HL-60 (cell line): ENCODE results near the gene IQCE.

Source experiments
- POLR2AphosphoS5 ChIP-seq: IDR thresholded peaks from 2 replicates; pipeline ENCODE4 v1.6.1; 2012; ENCODE audit warnings: low read depth
- SPI1 ChIP-seq: IDR thresholded peaks from 2 replicates; pipeline ENCODE4 v1.6.1; 2012; ENCODE audit warnings: low read depth, mild to moderate bottlenecking, borderline replicate concordance
- TF ChIP-seq, protein P1 (sequence below): IDR thresholded peaks from one replicate; pipeline ENCODE4 v1.5.1; 2011; ENCODE audit warnings: low read length, control low read depth, inconsistent platforms; ENCODE audit not compliant: insufficient read depth
- TF ChIP-seq, protein P2 (sequence below): IDR thresholded peaks from 2 replicates; pipeline ENCODE4 v1.6.1; 2012; ENCODE audit warnings: low read depth; ENCODE audit not compliant: insufficient replicate concordance

- TF ChIP-seq, protein P1, sequence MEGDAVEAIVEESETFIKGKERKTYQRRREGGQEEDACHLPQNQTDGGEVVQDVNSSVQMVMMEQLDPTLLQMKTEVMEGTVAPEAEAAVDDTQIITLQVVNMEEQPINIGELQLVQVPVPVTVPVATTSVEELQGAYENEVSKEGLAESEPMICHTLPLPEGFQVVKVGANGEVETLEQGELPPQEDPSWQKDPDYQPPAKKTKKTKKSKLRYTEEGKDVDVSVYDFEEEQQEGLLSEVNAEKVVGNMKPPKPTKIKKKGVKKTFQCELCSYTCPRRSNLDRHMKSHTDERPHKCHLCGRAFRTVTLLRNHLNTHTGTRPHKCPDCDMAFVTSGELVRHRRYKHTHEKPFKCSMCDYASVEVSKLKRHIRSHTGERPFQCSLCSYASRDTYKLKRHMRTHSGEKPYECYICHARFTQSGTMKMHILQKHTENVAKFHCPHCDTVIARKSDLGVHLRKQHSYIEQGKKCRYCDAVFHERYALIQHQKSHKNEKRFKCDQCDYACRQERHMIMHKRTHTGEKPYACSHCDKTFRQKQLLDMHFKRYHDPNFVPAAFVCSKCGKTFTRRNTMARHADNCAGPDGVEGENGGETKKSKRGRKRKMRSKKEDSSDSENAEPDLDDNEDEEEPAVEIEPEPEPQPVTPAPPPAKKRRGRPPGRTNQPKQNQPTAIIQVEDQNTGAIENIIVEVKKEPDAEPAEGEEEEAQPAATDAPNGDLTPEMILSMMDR, result no peak
- TF ChIP-seq, protein P2, sequence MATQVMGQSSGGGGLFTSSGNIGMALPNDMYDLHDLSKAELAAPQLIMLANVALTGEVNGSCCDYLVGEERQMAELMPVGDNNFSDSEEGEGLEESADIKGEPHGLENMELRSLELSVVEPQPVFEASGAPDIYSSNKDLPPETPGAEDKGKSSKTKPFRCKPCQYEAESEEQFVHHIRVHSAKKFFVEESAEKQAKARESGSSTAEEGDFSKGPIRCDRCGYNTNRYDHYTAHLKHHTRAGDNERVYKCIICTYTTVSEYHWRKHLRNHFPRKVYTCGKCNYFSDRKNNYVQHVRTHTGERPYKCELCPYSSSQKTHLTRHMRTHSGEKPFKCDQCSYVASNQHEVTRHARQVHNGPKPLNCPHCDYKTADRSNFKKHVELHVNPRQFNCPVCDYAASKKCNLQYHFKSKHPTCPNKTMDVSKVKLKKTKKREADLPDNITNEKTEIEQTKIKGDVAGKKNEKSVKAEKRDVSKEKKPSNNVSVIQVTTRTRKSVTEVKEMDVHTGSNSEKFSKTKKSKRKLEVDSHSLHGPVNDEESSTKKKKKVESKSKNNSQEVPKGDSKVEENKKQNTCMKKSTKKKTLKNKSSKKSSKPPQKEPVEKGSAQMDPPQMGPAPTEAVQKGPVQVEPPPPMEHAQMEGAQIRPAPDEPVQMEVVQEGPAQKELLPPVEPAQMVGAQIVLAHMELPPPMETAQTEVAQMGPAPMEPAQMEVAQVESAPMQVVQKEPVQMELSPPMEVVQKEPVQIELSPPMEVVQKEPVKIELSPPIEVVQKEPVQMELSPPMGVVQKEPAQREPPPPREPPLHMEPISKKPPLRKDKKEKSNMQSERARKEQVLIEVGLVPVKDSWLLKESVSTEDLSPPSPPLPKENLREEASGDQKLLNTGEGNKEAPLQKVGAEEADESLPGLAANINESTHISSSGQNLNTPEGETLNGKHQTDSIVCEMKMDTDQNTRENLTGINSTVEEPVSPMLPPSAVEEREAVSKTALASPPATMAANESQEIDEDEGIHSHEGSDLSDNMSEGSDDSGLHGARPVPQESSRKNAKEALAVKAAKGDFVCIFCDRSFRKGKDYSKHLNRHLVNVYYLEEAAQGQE, result no peak
- no peak for TF ChIP-seq POLR2AphosphoS5
- no peak for TF ChIP-seq SPI1
Measured at GRCh38 chr7:2554661-2555111, 4.1 kb upstream of the IQCE start.
